ENCODE data around the gene TXNDC16. TPM values are rescaled to one million over a fixed set of nuclear protein-coding genes. Genes with fewer than 3 reads are reported as not detected.

TXNDC16 gene
- polyA plus RNA-seq, 2 of the 4 experiments (the other 2 are of a cell fraction), result 1.4 to 3.0 TPM

- FAIRE-seq (no peak), ATAC-seq (no peak), DNase-seq (ENCODE audit: low read depth in 1 of 2, low spot score in 1 of 2) (no peak)
- H3K4me3 ChIP-seq, result no peak overlapping the region
- H3K27ac ChIP-seq, result no peak overlapping the region
- H3K9me3 ChIP-seq, result 0 out of 3 replicates have a peak, but pooled peaks cover 3% of the 10 kb centered on the region
- ChIA-PET CTCF (interaction anchor here (0.5 to 1.4 kb wide), 3 partner anchors 14 to 621 kb away, joined by 3 to 6 read pairs (median 3); no protein-coding TSS in a partner anchor), POLR2A (no interaction called here)
- 55% methylated on average over 8 of the region's 8 CpGs for WGBS (ENCODE audit: missing lambda C conversion rate)
- no peak for TF ChIP-seq SREBF2 (IDR thresholded peaks at IDR 0.05)
- TF ChIP-seq ZNF302 (CRISPR knock-in tag; IDR thresholded peaks at IDR 0.05), result no peak
- TF ChIP-seq NPAS2 (CRISPR knock-in tag; IDR thresholded peaks at IDR 0.05; ENCODE audit: borderline replicate concordance), result no peak
- no peak for TF ChIP-seq HMGXB4 (CRISPR knock-in tag; IDR thresholded peaks at IDR 0.05; ENCODE audit: borderline replicate concordance)
- TF ChIP-seq CTCF (IDR thresholded peaks at IDR 0.05), result no peak
- TF ChIP-seq EHMT2 (IDR thresholded peaks at IDR 0.05; ENCODE audit: low read depth), result no peak
- no peak for TF ChIP-seq RAD21 (conservative IDR thresholded peaks at IDR 0.05 in 1 of 2, IDR thresholded peaks at IDR 0.05 in 1 of 2)
- no peak for TF ChIP-seq TFCP2L1 (CRISPR knock-in tag; IDR thresholded peaks at IDR 0.05)
- no peak for TF ChIP-seq ZC3H11A (IDR thresholded peaks at IDR 0.05)
- TF ChIP-seq SMC3 (IDR thresholded peaks at IDR 0.05), result no peak
- no peak for TF ChIP-seq POLR2AphosphoS2 (conservative IDR thresholded peaks at IDR 0.05; ENCODE audit: low read length)
- TF ChIP-seq CHD2 (IDR thresholded peaks at IDR 0.05; ENCODE audit: low read length, partially characterized antibody), result no peak
- no peak for TF ChIP-seq KDM1A (IDR thresholded peaks at IDR 0.05; ENCODE audit: low read depth)
- TF ChIP-seq BCL3 (IDR thresholded peaks at IDR 0.05), result no peak
- no peak for TF ChIP-seq JUNB (IDR thresholded peaks at IDR 0.05)
- TF ChIP-seq E2F6 (IDR thresholded peaks at IDR 0.05; ENCODE audit: borderline replicate concordance, low read depth), result no peak
- no peak for TF ChIP-seq MAZ (IDR thresholded peaks at IDR 0.05; ENCODE audit: borderline replicate concordance, low read depth, low read length)
- no peak for TF ChIP-seq FOSB (CRISPR knock-in tag; IDR thresholded peaks at IDR 0.05)
- no peak for TF ChIP-seq KDM5A (IDR thresholded peaks at IDR 0.05)
- H3K4me2 ChIP-seq, result no peak overlapping the region
- no peaks in the 10 kb centered on the region for H3K4me1 ChIP-seq
These were observed 152.2 kb downstream of the TXNDC16 start for GRCh38 chr14:52399921-52400595.

- ChIA-PET POLR2A (no interaction called here), CTCF (interaction anchor here (0.7 to 1.2 kb wide), 2 partner anchors 56 to 96 kb away, joined by 3 read pairs; no protein-coding TSS in a partner anchor)
- no peak for ATAC-seq
- peaks cover 3% of the 10 kb centered on the region; the same call in 1 of the 3 replicates for H3K9me3 ChIP-seq
- no peak overlapping the region for H3K4me3 ChIP-seq
- no peak for DNase-seq (ENCODE audit: low read depth in 1 of 2, low spot score in 1 of 2)
- FAIRE-seq, result no peak
- H3K4me2 ChIP-seq, result no peak overlapping the region
- 82% methylated on average over 5 of the region's 5 CpGs for WGBS (ENCODE audit: missing lambda C conversion rate)
- H3K4me1 ChIP-seq, result no peaks in the 10 kb centered on the region
- H3K27ac ChIP-seq, result no peak overlapping the region
- TF ChIP-seq EP300 (IDR thresholded peaks at IDR 0.05), result no peak
- TF ChIP-seq KDM1A (IDR thresholded peaks at IDR 0.05; ENCODE audit: low read depth), result no peak
- TF ChIP-seq HOXA7 (CRISPR knock-in tag; IDR thresholded peaks at IDR 0.05), result no peak
- TF ChIP-seq HEYL (CRISPR knock-in tag; IDR thresholded peaks at IDR 0.05), result no peak
- TF ChIP-seq EHMT2 (IDR thresholded peaks at IDR 0.05; ENCODE audit: low read depth), result no peak
- no peak for TF ChIP-seq TFCP2L1 (CRISPR knock-in tag; IDR thresholded peaks at IDR 0.05)
- no peak for TF ChIP-seq GATA3 (IDR thresholded peaks at IDR 0.05; ENCODE audit: borderline replicate concordance)
- no peak for TF ChIP-seq EHF (CRISPR knock-in tag; IDR thresholded peaks at IDR 0.05)
- no peak for TF ChIP-seq RCOR1 (IDR thresholded peaks at IDR 0.05; ENCODE audit: low read depth, low read length)
- no peak for TF ChIP-seq FOSB (CRISPR knock-in tag; IDR thresholded peaks at IDR 0.05)
These were observed 153.2 kb downstream of the TXNDC16 start for GRCh38 chr14:52399104-52399503.

Measured in A549 (cell line).